CD4-positive, alpha-beta T cell treated with Interleukin-10 for 1 hour (primary cell): Measurements from ENCODE around the gene KITLG.
"Not testable (repeated sequence)": the region's sequence is repeated elsewhere in the genome, so short reads cannot be mapped to it uniquely, and the experiment has no call there.

Source experiments
- DNase-seq: peaks from one replicate; pipeline ENCODE4 v3.0.0-alpha.2; 2020

The KITLG gene

DNA sequence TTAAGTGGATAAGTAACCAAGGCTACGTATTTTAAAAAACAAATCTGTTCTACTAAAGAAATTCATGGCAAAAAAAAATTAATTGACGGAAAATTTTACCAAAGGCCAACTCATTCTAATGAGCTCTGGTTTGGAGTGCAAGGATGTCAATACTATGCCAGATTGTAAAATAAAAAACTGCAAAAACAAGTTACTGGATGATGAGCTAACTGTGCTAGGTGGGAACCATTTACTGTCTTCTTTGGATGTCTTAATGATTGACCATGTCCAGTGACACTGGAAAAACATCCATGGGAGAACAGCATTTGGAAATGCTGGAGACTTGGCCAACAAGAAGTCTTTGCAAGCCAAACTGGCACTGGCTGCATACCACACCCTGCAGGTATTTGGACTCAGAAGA, 41.6 kb downstream of the KITLG start:
- DNase-seq = no peak

DNA sequence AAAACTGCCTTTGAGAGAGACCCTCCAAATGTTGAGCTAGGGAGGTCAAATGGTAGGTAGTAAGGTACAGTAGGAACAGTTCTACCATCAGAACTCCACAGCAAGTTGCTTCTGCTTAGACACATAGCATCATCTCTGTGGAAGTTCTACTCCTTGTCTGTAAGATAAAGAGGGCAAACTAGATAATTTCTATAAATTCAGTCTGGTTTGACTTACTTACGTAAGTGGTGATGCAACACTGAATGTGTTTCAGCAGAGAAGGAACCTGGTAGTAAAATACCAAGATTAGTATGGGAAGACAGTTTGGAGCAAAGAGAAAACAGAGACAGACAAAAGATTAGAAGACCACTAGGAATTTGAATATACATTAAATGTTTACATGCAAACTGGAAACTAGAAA, 42.0 kb downstream of the KITLG start:
- DNase-seq = no peak

DNA sequence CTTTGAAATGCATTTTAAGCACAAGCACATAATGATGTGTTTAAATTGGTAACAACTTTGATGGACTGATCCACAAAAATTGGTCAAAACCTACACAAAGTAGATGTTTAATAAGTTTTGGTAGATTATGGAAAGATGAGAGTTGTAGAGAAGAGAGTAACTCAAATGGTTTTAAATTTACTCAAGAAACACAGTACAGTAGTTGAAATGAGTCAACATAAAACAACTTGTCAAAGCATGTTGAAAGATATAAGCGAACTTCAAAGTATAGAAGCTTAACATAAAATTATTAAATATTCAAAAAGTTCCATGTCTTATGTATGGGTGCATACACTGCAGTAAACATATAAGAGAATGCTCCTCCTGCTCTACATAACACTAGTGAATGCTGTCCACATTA, 49.4 kb downstream of the KITLG start:
- no peak for DNase-seq

DNA sequence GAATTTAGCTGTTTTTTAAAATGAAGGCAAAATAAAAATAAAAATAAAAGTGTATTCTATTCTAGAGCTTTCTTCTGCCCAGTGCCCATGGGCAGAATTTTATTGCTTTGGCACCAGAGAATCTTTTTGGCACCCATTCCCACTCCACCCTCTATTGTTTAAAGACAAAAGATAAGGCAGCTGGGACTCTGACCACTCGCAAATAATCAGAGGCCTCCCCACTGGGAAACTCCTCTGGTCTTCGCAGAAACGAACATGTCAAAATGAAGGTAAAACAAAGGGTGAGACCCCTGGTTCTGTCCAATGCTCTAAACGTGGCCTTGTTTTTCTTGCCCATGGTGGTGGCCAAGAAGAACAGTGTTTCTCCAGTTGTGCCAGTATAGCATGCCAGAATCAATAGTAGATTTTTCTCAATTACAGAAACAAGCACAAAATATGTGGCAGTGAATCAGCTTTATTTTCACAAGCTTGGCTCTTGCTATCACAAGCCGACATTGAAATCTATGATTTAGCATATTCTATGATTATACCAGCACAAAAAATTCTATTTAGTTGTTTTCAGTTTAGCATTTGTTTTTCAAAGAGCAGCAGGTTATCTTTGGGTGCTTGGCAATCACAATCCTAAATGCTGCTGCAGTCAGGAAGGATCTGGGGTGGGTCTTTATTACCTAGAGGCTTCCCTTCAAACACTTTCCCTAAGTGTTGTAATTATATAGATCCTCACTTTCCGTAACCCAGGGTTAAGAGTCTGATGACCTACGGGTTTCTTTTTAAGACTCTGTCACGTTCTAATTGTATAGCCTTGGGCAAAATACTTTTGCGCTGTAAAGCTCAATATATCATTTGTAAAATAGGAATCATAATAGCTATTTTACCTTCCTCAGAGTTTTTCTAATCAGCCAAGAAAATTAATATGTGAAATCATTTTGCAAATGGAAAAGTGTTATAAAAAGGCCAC, 50.5 kb downstream of the KITLG start:
- no peak for DNase-seq

DNA sequence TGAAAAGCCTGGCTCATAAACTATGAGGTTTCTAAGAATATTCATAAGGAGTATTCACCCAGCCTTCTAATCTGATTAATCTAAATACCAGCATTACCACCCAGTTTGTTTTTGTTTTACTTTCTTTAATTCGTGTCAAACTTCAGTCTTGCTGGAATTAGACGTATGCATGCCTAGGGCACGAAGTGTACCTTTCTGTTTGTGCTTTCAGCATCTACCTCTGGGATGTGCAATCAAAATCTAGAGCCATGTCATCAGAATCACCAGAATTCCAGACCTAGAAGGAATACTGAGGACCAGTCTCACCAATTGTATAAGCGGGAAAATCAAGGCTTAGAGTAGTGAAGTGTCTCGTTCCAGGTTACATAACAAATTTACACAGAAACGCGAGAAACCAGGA, 57.3 kb downstream of the KITLG start:
- no peak for DNase-seq

DNA sequence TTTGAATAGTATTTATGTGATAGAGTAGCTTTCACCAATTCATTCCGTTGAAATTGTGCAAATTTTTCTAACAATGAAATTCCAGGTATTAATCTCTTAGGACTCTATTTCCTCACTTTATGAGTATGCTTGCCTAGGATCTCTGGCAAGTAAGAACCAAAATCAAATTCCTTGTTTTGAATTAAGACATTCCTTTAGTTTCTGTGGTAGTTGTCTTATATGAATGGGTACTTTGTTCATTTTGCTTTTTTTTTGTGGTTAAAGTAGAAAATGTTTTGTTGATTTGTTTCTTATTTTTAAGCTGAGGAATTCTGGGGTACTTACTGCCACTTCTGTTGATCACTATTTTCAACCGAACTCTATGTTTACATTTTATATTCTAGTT, 59.8 kb downstream of the KITLG start:
- no peak for DNase-seq

DNA sequence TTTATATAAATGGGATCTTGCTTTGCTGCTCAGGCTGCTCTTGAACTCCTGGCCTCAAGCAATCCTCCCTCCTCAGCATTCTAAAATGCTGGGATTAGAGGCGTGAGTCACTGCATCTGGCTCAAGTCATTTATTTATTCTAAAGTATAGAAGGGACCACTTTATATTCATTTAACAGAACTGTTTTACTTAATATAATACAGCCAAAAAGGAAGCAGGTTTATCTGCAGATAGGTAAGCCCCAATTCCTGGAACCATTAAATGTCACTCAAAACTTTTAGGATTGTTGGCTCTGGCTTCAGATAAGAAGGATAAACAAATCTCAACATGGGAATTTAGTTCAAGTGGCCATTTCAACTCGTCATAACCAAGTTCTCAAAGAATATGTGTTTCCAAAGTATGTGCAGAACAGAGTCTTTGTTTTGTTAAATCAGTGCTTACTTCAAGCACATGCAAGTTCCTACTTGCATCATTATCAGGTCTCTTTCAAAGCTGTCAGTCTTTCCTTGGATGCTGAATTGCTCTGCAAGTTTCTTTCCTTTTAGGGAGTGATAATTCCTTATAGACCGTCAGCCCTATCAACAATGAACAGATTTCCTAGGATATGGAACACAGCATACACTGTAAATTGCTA, 60.4 kb downstream of the KITLG start:
- no peak for DNase-seq

DNA sequence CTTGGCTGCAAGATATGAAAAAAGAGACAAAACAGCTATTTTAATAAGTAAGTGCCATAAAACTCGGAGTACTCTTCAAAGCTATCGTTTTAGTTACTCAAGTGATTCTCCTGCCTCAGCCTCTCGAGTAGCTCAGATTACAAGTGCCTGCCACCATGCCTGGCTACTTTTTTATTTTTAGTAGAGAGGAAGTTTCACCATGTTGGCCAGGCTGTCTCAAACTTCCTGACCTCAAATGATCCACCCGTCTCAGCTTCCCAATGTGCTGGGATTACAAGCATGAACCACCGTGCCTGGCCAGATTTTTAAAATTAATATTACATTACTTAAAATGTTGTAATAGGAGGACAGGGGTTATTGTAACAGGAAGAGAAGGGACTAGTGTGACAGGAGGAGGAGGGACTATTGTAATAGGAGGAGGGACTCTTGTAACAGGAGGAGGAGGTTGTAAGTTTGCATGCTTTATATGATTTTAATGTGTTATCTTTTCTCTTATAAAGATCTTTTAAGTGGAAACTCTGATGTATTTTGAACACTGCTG, 61.3 kb downstream of the KITLG start:
- DNase-seq = no peak

DNA sequence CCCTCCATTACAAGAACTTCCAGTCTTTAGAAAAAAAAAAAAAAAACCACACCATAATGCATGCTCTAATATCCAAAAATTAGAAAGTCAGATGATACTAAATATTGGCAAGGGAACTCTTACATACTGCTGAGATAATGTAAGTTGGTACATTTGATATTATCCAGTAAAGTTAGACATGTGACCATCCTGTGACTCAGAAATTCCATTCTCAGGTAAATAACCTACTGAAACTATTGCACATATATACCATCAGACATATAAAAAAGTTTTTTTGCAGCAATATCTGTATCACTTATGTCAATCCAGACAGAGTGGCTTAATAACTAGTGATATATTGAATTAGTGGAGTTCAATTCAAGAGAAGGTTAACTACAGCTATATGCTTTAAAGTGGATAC, 63.5 kb downstream of the KITLG start:
- no peak for DNase-seq

DNA sequence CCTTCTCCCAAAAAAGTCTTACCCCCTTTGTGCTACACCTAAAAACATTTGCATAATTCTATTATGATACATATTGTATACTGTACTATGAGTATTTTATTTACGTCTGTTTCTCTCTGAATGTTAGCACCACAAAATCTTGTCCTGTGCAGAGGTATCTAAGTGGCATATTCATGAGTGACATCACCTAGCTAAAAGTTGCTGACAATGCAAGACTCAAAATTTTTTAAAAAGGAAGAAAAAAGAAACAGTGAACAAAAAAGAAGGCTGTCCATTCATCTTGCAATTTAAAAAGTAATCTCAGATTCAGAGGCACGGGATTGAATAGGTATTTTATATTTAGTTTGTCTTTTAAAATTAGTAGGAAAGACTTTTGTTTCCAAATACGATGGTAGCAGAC, 69.4 kb downstream of the KITLG start:
- DNase-seq = no peak

DNA sequence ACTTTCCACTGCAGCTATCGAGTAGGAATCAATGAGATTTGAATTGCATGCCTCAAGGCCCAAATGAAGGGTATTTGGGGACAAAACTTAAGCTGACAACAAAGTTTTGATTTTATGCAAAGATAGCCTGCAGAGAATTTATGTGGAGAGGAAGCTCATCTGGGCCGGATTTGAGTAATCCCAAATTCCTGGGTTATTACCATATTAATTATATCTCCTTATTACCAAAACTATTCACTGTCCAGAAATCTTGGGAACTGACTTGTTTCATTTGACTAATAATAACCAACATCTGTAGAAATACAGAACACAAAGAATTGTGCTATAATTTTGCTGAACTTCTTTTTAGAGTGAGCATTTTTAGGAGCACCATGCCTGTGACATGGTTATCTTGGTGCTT, 70.4 kb downstream of the KITLG start:
- DNase-seq = no peak

DNA sequence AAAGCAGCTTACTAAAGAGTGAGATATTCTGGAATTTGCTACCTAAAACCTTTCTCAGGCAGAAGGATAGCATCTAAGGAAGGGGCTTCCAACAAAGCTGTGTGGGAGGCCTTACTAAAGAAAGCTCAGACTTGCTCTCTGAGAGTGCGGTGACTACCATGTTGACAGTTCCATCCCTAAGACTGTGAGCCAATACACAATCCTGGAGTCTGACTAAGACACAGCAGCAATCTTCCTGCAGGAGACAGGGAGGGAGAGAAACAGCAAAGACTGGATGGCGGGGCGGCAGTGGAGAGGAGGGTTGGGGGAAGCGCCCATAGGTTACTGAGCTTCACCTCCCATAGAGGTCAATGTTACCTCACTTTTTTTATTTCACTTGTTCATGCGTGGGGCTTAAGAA, 70.9 kb downstream of the KITLG start:
- DNase-seq = no peak

DNA sequence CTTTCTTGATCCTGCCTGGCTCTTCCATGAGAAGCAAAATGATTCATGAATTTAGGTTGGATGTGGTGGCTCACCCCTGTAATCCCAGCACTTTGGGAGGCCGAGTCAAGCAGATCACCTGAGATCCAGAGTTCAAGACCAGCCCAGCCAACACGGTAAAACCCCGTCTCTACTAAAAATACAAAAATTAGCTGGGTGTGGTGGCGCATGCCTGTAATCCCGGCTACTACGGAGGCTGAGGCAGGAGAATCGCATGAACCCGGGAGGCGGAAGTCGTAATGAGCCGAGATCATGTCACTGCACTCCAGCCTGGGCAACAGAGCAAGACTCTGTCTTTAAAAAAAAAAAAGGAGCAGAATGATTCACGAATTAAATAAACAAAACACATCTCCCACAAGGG, 72.4 kb downstream of the KITLG start:
- not testable (repeated sequence) for DNase-seq

DNA sequence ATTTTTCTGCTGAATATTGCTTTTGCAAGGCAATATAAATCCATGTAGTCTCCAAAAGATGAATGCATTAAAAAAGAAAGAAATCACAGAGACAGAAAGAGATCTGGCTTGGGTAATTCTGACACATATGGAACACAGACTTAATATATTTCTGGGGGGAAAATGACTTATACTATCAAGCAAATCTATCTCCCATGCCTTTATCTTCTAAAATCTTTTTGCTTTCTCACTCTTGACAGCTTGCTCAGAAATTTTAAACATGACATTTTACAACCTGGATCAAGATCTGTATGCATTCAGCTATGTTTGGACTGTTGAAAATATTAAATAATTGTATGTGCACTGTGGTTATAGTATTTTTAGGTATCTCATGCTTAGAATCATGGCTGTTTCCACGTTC, 73.0 kb downstream of the KITLG start:
- DNase-seq = no peak

DNA sequence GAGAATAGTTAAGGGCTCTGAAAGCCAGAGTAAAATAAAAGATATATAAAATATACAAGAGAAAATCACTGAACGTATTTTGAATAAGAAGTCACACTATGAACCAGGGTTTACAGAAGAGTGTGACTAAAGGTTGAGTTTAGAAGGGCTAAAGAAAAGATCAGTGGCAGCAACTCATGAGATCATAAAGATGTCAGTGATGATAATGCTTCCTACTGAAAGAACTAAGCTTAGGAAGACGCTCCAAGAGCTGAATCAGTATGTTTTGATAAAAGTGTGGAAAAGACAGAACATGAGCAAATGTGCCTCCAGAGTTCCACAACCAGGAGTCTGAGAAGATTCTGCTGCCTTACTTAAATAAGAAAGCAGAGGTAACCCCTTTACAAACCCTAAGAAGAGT, 74.6 kb downstream of the KITLG start:
- no peak for DNase-seq

DNA sequence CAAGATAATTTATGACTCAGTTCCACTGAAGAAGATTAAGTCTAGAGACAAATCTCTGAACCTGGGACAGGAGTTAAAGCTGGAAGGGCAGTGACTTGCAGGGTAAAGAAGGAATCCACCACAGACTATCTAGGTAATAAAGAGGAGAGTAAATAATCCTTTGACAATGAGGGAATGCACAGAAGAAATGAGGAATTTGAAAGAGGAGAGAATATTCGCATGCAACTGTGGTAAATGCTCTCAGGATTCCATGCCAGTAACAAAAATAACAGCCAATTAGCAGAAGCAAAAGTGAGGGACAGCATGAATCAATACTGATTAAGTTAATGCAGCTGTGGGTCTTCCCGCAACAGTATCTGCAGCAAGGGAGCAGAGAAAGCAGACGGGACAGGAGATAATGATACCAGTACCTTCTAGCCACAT, 77.0 kb downstream of the KITLG start:
- DNase-seq = no peak

DNA sequence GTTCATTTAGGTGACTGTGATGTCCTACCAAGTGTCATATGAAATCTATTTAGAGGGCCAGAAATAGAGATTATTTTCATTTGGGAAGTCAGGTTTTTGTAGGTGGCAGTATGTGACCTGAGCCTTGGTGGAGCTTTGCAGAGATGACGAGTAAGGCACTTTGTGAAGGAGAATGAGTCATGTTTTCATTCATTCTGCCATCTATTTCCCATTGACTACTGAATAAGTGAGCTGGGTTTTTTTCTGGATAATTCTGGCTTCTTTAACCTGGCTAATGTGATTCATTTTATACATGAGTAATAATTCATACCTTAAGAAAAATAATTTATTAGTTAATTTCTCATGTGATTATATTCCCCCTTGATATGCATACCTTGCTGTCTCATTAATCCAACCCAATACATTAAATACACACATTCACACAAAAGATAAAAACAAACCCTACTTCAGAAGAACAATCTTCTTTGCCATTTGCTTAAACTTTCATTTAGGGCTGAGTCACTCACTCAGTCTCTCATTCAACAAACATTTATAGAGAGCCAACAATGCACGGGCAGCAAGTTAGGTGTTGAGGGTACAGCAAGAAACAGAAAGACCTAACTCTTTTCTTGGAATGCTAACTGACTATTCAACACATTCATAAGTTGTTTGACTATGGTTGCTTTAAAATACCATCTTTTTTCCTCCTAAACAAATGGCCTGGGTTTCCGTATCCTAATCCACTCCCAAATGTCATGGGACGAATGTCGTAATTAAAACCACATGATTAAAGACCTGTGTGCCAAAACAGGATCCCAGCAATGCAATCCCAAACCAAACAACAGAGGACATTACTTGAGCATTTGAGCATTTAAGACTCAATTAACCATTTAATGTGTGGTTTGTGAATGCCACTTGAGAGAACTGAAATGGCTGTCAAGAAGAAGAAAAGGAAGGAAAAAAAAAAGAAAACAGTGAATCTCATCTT, 78.0 kb downstream of the KITLG start:
- DNase-seq = no peak

DNA sequence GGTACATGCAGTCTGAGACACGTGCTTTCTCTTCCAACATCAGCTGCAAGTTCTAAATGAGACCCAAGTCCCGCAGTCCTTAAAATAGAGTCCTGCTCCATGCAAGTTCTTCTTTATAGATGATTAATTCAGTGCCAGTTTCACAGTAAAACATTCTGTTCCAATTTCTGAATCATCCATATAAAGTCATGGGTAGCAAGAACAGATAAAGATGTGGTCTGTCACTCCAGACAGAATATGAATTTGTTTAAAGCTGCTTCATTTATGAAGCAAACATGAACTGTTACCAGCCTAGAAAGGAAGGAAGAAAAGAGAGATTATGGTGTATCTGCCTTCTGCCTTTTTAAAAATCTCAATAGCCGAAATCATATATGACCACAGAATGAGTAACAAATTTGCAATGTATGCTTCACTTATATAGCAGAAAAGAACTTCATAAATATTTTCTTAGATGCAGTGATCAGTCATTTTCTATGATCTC, 83.3 kb downstream of the KITLG start:
- no peak for DNase-seq

DNA sequence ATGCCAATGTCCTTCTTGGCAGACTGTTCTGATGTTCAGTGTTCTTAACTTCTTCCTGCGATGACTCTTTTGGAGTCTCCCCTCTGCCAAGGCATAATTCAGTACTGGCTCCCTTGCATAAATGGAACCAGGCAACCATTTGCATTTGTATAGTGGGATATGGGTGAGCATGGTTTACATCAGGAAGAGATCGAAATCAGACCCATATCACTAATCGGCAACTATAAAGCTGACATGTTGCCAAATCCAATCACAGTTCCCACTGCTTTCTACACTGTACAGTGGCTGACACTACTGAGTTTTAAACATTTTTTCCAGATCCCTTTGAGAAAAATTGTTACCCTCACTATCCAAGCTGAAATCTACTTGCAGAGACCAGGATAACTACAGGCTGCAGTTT, 83.8 kb downstream of the KITLG start:
- DNase-seq = no peak

DNA sequence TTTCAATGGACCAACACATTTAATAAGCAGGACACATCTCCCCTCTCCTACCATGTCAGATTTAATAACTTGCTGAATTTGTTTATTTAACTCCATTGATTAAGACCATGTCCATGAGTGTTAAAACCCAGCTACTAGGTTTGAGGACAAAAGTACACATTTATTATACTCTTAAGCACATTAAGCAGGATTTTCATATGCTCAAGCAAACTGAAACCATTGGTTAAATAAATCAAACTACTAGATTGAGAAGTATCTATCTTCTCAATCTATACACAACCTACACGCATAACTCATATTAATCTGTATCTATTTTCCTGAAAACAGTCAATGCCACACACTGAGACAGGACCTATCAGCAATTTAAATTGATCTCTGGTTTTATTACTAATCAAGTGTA, 85.2 kb downstream of the KITLG start:
- DNase-seq = no peak

DNA sequence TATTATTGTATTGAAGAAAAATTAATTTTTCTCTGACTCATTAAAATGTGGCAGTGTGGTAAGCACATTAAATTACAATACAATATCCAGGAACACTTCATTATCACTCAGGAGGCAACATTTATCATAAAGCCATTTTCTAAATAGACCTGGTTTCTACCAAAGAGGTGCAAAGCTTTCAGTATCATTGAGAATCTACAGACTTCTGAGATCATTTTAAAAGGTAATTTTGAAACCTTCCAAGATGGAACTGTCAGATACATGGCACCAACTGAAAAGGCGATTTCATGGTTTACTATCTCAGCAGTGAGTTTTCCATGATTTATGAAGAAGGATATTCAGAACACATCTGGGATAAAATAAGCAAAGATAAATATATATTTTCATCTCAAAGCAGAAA, 85.8 kb downstream of the KITLG start:
- no peak for DNase-seq

DNA sequence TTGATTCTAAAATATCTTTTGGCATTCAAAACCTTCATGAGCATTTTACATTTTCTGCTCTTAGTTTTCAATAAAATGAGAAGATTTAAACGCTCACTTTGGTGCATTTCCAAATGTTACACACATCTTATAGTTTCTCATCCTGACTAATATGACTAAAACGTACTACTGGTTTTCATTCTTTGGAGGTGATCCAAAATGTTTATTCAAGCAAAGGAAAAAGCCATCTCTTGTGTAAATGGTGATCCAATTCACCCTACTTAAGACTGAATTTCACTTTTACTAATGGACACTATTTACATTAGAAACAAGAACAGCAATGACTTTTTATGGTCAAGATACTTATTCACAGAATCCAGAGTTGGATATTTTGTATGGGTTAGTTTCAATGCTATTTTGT, 86.6 kb downstream of the KITLG start:
- no peak for DNase-seq

DNA sequence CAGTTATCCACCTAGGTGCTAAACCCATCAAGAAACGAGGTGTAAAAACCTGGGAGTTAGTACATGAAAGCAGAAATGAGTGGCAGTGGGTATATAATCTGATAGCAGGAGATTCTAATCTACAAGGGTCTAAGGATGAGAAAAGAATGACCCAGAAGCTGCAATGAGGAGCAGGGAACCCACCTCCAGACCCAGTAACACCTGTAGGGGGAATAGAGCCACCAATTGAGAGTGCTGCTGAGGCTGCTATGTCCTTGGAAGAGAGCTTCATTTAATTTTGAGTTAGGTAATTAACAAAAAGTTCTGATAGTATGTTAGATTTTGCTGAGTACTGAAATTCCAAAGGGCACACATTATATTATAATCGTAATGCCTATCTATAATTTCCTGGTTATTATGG, 89.8 kb downstream of the KITLG start:
- no peak for DNase-seq
